Naive thymus-derived CD8-positive, alpha-beta T cell (primary cell): ENCODE measurements around the gene HHAT. TPM values are rescaled to one million over a fixed set of nuclear protein-coding genes. Genes with fewer than 3 reads are reported as not detected.

ENCODE experiments used
- ATAC-seq, 2 donors: fragments of 150-1000 bp; cut with Tn5 transposase in 1 of 2; sonication (Bioruptor Pico), chemical (Tn5 transposase) in 1 of 2; 1 replicate in 1 of 2; 2 replicates in 1 of 2; pipeline ENCODE4 v1.10.0; 2021; ENCODE audit warnings: mild to moderate bottlenecking in 2 of 2, moderate library complexity in 2 of 2
- POLR2A ChIA-PET: fragments of 350-600 bp; sonication (Branson Sonifier 250); formaldehyde crosslinking; loops from one replicate; lab custom pipeline; 2021; ENCODE audit warnings: antibody characterized with exemption; lab: Charles Lee
- DNase-seq, 10 donors: peaks; one replicate each; pipeline versions ENCODE4 v3.0.0 to v3.0.0-alpha.2; 2020 to 2022
- H3K27ac Mint-ChIP-seq, 10 donors: one replicate each; pipeline ENCODE4 v1.8.0; 2020 to 2022; ENCODE audit warnings: mild to moderate bottlenecking in 10 of 10, mixed read lengths in 10 of 10, moderate library complexity in 4 of 10, inconsistent platforms in 1 of 10
- H3K27me3 Mint-ChIP-seq, 5 donors: one replicate each; pipeline ENCODE4 v1.8.0; 2021 to 2022; ENCODE audit warnings: mixed read lengths in 5 of 5
- H3K36me3 Mint-ChIP-seq, 3 donors: one replicate each; pipeline ENCODE4 v1.8.0; 2020 to 2022; ENCODE audit warnings: mixed read lengths in 3 of 3, mild to moderate bottlenecking in 2 of 3, inconsistent platforms in 1 of 3
- H3K4me1 Mint-ChIP-seq, 4 donors: one replicate each; pipeline ENCODE4 v1.8.0; 2021 to 2022; ENCODE audit warnings: mixed read lengths in 4 of 4
- H3K4me3 Mint-ChIP-seq, 10 donors: one replicate each; pipeline ENCODE4 v1.8.0; 2020 to 2022; ENCODE audit warnings: mild to moderate bottlenecking in 10 of 10, mixed read lengths in 10 of 10, moderate library complexity in 6 of 10, inconsistent platforms in 1 of 10
- H3K9me3 Mint-ChIP-seq, 9 donors: one replicate each; pipeline ENCODE4 v1.8.0; 2020 to 2022; ENCODE audit warnings: mixed read lengths in 9 of 9, mild to moderate bottlenecking in 3 of 9, inconsistent platforms in 1 of 9, moderate library complexity in 1 of 9
- polyA plus RNA-seq, 3 donors: library from polyadenylated mRNA; unstranded; fragments of 300-500 nt; fragmentation: Illumina TruSeq; gene quantifications; one replicate each; pipeline ENCODE4 v1.2.3, GENCODE V29; 2021
- total RNA-seq, 8 experiments: library from RNA in 2 of 8; stranded (reverse) in 2 of 8; gene quantifications; one replicate each; pipeline ENCODE4 v1.2.3 and lab custom pipeline; 2021 to 2026

The HHAT gene
- total and polyA plus RNA-seq, 5 experiments from 2014 or later = 0.74 to 1.8 (median 1.5) TPM

DNA sequence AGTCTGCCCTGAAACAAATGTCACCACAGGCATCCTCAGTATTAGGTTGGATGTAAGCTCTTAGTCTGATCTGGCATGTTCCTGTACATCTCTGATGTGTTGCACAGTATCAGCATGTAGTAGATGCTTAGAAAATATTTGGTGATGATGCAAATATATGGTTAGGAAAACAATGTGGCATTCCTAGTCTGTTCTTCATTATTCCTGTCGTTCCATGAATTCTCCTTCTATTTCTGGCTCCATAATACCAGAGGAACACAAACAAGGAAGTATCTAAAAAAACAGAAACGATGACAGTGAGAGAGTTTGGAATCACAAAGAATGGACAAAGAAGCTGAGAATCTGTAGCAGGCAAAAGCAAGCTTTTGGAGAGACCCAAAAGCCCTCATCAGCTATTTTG is 236.6 kb downstream of the HHAT start:
- Mint-ChIP-seq H3K9me3 (no peaks in the 10 kb centered on the region), H3K4me3 (no peak overlapping the region), H3K27me3 (peaks cover 0 to 5% (median 0%) of the 10 kb centered on the region in 5 donors), H3K27ac (no peak overlapping the region), H3K4me1 (no peaks in the 10 kb centered on the region), H3K36me3 (no peaks in the 10 kb centered on the region)
- POLR2A ChIA-PET = no interaction called here
- DNase-seq (no peak), ATAC-seq (no peak)

DNA sequence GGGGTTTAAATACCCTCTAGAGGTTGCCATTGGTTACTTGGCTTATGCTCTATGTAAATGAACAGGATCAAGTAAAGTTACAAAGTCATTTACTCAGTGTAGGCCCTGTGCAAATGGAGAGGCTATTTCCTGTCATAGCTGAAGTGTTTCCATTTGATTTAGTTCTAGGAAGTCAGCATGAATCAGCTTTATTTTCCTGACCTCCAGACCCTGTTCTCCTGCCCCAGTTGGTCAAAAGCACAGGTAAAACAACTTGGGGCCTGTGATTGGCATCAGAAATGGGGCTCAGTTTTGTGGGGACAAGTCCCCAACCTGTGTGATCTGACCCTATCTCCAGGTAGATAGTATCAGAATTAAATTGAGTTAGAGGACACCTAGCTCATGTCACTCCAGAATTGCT is 239.9 kb downstream of the HHAT start:
- DNase-seq (no peak), ATAC-seq (no peak)
- Mint-ChIP-seq H3K27me3 (peaks cover 0 to 1% (median 0%) of the 10 kb centered on the region in 5 donors), H3K27ac (no peak overlapping the region), H3K36me3 (no peaks in the 10 kb centered on the region), H3K4me3 (no peak overlapping the region), H3K4me1 (no peaks in the 10 kb centered on the region), H3K9me3 (no peaks in the 10 kb centered on the region)
- POLR2A ChIA-PET = no interaction called here

DNA sequence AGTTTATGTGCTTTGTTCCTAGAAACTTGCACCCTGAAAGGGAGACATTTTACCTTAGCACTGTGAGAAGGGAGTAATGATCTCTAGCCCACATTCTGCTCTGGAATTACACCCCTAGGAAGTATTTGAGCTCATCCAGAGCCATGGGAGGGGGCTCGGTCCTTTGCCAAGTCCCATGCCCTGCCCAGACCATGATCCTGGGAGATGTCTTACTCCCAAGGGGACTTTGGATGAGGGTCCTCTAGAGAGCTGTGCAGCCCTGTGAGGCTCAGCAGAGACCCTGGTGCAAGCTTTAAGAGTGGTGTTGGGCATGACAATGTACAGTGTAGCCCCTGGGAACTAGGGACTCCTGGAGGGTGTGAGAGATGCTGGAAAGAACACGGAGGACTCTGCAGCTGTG is 241.4 kb downstream of the HHAT start:
- Mint-ChIP-seq H3K27ac (peak overlapping the region in 1 of 10 donors; percentile 19), H3K4me3 (no peak overlapping the region), H3K36me3 (no peaks in the 10 kb centered on the region), H3K27me3 (no peaks in the 10 kb centered on the region), H3K9me3 (no peaks in the 10 kb centered on the region), H3K4me1 (no peaks in the 10 kb centered on the region)
- ATAC-seq (no peak), DNase-seq (no peak)
- POLR2A ChIA-PET = no interaction called here

DNA sequence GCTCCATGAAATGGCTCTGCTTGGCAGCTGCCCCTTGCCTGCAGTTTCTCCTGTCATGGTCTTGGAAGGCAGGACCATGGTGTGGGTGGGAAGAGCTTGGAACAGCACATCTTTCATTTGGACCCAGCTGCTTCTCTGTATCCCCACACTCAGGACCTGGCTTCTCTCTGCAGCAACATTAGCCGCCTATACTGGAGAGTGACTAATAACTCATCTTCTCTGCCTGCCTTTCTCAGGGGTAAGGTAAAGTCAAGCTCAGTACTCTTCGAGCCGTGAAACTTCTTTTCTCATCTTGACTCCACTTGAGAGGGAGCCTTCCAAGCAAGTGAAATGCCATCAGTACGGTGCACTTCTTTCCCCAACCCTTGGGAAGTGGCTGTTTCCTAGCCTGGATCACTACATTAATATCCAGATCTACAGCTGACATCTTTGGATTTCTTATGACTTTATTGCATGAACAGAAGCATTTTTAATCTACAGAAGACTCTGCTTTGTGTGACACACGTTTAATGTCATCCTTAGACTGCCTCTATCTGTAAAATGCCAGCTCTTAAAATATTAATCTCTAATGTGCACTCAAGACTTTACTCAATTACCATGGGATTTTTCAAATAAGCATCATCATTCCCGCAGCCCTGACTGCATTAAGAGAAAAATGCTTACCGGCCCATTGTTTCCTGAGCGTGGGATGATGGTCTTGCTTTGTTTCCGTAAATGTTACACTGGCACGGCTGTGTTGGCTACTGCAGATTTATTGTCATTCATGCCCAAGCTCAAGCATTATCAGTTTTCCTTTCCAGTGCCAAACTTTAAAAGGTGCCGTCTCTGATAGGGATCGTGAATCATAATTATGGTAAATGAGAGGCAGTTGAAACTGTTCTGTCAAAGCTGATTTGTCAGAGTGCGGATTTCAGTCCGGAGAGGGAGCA is 242.9 kb downstream of the HHAT start:
- Mint-ChIP-seq H3K4me3 (no peak overlapping the region), H3K36me3 (no peaks in the 10 kb centered on the region), H3K4me1 (no peaks in the 10 kb centered on the region), H3K27me3 (no peaks in the 10 kb centered on the region), H3K9me3 (no peaks in the 10 kb centered on the region), H3K27ac (no peak overlapping the region)
- DNase-seq = no peak
- ATAC-seq = no peak
- POLR2A ChIA-PET = no interaction called here

DNA sequence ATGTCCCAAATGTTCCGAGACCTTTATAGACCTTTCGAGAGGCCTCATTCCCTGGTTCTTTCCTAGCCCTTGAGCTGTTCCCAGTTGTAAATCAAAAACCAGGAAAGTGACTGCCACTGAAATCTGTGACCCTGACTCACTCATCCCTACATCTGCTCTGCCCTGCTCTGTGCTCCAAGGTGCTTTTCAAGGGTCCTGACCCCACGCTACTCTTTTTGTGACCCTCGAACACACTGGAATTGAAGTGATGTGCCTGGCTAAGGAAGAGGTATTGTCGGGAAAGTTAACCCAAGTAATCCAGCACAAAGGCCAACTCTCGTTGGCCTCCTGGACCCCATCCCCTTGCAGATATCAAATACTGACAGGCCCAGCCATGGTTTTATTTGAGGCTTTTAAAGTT is 244.4 kb downstream of the HHAT start:
- ATAC-seq (no peak), DNase-seq (no peak)
- Mint-ChIP-seq H3K36me3 (peaks cover 0 to 5% (median 0%) of the 10 kb centered on the region in 3 donors), H3K27ac (no peak overlapping the region), H3K9me3 (peaks cover 0 to 8% (median 2%) of the 10 kb centered on the region in 9 donors), H3K27me3 (no peaks in the 10 kb centered on the region), H3K4me3 (no peak overlapping the region), H3K4me1 (no peaks in the 10 kb centered on the region)
- POLR2A ChIA-PET = no interaction called here

DNA sequence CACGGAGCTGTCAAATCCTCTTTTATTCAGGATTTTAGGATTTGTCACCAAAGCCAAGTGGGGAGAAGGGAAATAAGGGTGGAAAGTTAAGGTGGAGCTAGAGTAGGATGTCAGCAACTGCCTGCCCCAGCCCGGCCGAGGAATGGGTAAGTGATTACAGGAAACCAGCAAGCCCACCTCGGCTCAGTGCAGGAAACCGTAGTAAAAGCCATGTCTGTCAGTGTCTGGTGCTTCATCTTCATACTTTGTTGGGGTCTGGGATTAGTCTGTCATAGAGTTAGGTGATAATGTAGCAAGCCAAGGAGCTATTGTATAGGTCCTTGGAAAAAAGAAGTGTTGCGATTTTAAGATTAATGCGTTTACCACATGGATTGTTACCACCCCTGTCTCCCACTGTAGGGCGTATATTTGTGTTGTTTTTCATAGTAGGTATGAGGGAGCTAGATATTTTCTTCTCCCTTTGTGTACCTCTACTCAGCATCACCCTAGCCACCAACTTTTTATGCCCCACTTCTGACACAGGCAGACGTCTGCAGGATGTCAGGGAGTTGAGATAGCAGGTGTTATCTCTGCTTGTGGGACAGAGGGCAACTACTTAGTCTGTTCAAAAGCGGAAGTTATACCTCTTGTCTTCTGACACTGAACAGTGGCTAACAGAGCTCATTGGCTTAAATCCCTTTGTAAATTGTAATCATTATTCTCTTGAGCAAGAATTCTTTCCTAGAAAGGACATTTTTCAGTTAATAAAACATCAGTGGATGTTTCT is 253.7 kb downstream of the HHAT start:
- peak overlapping the region in 4 of 10 donors; percentile 4 to 35 (median 20) for H3K4me3 Mint-ChIP-seq
- peak in 2 of 10 donors; percentile 5 to 17 for DNase-seq
- H3K36me3 Mint-ChIP-seq = no peaks in the 10 kb centered on the region
- peaks cover 0 to 3% (median 0%) of the 10 kb centered on the region in 9 donors for H3K9me3 Mint-ChIP-seq
- H3K4me1 Mint-ChIP-seq = peaks cover 6 to 14% (median 11%) of the 10 kb centered on the region in 4 donors
- H3K27ac Mint-ChIP-seq = peak overlapping the region in 5 of 10 donors; percentile 3 to 44 (median 22)
- ATAC-seq = peak in 1 of 2 donors; percentile 59
- H3K27me3 Mint-ChIP-seq = peaks cover 0 to 7% (median 0%) of the 10 kb centered on the region in 5 donors
- POLR2A ChIA-PET = no interaction called here

DNA sequence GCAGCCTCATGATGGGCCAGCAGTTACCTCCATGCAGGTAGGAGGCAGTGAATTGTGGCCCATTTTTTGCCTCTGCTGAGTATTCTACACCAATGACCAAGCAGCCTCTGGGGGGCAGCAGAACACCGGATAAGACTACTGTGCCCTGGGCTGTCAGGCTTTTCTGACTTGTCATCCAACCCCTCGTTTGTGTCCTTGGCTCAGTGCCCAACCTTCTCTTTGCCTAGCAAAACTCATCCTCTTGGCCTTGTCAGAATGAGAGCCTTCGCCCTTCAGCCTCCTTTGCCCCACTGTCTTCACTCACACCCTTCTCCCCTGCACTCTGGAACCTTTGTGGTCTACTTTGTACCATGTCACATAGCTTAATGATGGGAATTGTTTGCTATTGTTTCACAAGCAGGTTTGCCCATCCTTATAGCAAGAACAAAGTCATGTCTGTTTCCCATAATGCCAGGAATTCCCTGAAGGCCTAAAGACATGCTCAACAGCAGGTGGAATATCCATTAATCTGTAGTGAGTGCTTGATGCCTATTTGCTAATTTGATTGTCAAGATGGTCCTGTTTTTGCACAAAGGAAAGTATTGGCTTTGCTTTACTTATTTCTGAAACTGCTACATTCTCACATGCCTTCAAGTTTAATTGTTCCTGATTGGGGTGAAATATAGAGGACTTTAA is 255.9 kb downstream of the HHAT start:
- POLR2A ChIA-PET = no interaction called here
- H3K9me3 Mint-ChIP-seq = no peaks in the 10 kb centered on the region
- no peaks in the 10 kb centered on the region for H3K36me3 Mint-ChIP-seq
- H3K4me3 Mint-ChIP-seq = no peak overlapping the region
- ATAC-seq = peak; percentile 72 to 82
- no peak overlapping the region for H3K27ac Mint-ChIP-seq
- H3K27me3 Mint-ChIP-seq = peaks cover 0 to 7% (median 0%) of the 10 kb centered on the region in 5 donors
- DNase-seq = peak; percentile 39 to 81 (median 58)
- peaks cover 6 to 14% (median 11%) of the 10 kb centered on the region in 4 donors for H3K4me1 Mint-ChIP-seq

DNA sequence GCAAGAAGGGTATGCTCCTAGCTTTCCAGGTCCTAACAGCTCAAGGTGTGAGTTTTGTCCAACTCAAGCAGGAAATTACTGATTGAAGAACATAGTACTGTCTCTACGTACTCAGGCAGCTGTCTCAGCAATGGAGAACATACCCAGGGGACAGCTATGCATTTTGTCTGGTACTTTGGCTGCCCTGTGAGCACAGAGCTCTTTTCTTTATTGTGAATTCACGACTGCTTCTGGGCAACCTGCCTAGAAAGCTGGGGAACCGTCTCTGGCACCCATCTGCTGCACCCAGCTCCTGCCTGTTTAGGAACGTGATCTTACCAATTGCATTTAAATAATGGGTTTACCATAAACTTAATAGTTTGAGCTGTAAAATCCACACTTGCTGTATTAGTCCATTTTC is 258.1 kb downstream of the HHAT start:
- peaks cover 0 to 19% (median 9%) of the 10 kb centered on the region in 9 donors for H3K9me3 Mint-ChIP-seq
- no peak overlapping the region for H3K27ac Mint-ChIP-seq
- peaks cover 0 to 18% (median 4%) of the 10 kb centered on the region in 3 donors for H3K36me3 Mint-ChIP-seq
- POLR2A ChIA-PET = no interaction called here
- DNase-seq = no peak
- H3K4me3 Mint-ChIP-seq = no peak overlapping the region
- H3K27me3 Mint-ChIP-seq = peaks cover 0 to 7% (median 0%) of the 10 kb centered on the region in 5 donors
- ATAC-seq = no peak
- peaks cover 6 to 14% (median 11%) of the 10 kb centered on the region in 4 donors for H3K4me1 Mint-ChIP-seq

DNA sequence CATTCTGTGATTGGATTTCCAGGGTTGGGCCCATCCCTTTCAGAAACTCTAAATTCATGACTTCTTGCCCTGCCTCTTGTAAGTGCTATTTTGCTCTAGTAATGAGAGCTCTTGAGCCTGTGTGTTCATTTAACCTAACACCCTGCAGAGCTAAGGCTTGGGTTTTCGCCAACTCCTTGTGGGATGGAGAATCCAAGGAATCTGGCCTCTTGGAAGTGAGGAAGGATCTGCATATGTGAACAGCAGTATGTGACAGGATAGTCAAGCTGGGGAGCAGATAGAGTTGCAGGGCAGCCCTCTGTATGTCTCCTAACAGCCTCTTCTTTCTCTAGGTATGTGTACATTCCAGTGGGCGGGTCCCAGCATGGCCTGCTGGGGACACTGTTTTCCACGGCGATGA is 258.9 kb downstream of the HHAT start:
- H3K4me1 Mint-ChIP-seq = peaks cover 2 to 6% (median 3%) of the 10 kb centered on the region in 4 donors
- no peaks in the 10 kb centered on the region for H3K27me3 Mint-ChIP-seq
- DNase-seq = no peak
- ATAC-seq = no peak
- H3K4me3 Mint-ChIP-seq = no peak overlapping the region
- H3K27ac Mint-ChIP-seq = no peak overlapping the region
- POLR2A ChIA-PET = no interaction called here
- H3K9me3 Mint-ChIP-seq = peaks cover 0 to 25% (median 9%) of the 10 kb centered on the region in 9 donors
- peaks cover 0 to 18% (median 4%) of the 10 kb centered on the region in 3 donors for H3K36me3 Mint-ChIP-seq

DNA sequence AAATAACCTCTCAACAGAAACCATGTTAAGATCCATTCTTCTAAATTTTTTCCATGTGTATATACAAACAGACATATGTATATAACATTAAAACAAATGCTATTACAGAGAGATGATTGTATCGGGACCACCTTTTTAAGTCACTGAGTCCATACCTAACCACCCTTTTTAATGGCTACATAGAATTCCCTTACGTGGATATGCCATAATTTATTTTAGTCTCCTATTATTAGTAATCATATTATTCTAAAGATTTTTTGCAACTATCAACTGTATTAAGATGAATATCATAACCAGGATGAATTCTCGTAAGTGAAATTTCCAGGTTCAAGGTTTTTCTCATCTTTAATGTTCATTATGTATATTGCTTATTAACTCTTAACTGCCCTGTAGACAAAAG is 259.7 kb downstream of the HHAT start:
- Mint-ChIP-seq H3K27ac (no peak overlapping the region), H3K36me3 (peaks cover 0 to 18% (median 4%) of the 10 kb centered on the region in 3 donors), H3K4me3 (no peak overlapping the region), H3K9me3 (peaks cover 0 to 25% (median 11%) of the 10 kb centered on the region in 9 donors), H3K27me3 (no peaks in the 10 kb centered on the region), H3K4me1 (peaks cover 0 to 4% (median 1%) of the 10 kb centered on the region in 4 donors)
- ATAC-seq (no peak), DNase-seq (no peak)
- POLR2A ChIA-PET = no interaction called here

DNA sequence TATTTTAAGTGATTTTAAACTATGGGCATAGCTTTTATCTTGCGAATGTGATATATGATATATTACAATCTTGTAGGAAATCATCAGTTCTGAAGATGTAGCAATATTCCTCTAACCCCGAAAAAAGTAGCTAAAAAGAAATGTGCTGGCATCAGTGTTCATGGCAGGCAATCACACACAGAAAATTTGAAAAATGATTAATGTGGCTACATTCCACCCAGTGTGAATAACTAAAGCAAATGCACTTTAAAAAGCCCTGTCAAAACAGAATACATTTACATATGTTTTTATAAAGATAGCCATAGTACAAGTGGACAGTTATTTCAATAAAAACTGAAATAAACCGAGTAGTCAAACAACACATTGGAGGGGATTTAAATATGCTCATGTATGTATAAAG is 260.2 kb downstream of the HHAT start:
- DNase-seq (no peak), ATAC-seq (no peak)
- POLR2A ChIA-PET = no interaction called here
- Mint-ChIP-seq H3K9me3 (peaks cover 0 to 25% (median 11%) of the 10 kb centered on the region in 9 donors), H3K27me3 (no peaks in the 10 kb centered on the region), H3K36me3 (peaks cover 0 to 18% (median 4%) of the 10 kb centered on the region in 3 donors), H3K27ac (no peak overlapping the region), H3K4me3 (no peak overlapping the region), H3K4me1 (peaks cover 0 to 4% (median 1%) of the 10 kb centered on the region in 4 donors)

DNA sequence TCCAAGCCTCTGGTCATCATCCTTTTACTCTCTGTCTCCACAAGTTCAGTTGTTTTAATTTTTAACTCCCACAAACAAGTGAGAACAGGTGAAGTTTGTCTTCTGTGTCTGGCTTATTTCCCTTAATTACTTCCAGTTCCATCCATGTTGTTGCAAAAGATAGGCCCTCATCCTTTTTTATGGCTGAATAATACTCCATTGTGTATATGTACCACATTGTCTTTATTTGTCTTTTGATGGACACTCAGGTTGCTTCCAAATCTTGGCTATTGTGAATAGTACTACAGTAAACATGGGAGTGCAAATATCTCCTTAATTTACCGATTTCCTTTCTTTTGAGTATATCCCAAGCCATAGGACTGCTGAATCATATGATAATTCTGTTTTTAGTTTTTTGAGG is 262.5 kb downstream of the HHAT start:
- no peaks in the 10 kb centered on the region for H3K4me1 Mint-ChIP-seq
- H3K27me3 Mint-ChIP-seq = peaks cover 0 to under 1% (median 0%) of the 10 kb centered on the region in 5 donors
- ATAC-seq = no peak
- POLR2A ChIA-PET = no interaction called here
- DNase-seq = no peak
- no peak overlapping the region for H3K4me3 Mint-ChIP-seq
- no peak overlapping the region for H3K27ac Mint-ChIP-seq
- peaks cover 0 to 18% (median 4%) of the 10 kb centered on the region in 3 donors for H3K36me3 Mint-ChIP-seq
- H3K9me3 Mint-ChIP-seq = peaks cover 0 to 27% (median 11%) of the 10 kb centered on the region in 9 donors
